ENCODE data around the gene RNF8.
A peak's percentile ranks its signal among the peaks of the same experiment; 100 is the strongest.
"Not testable (repeated sequence)": the region's sequence is repeated elsewhere in the genome, so short reads cannot be mapped to it uniquely, and the experiment has no call there.

Gene RNF8

GRCh38 chr6:37442416-37443215 is 88.8 kb downstream of the RNF8 start:
- Histone ChIP-seq H2AFZ (ENCODE audit: low read depth, low read length) (no peak overlapping the region), H3K4me1 (ENCODE audit: insufficient read depth, low read length) (peaks cover 15% of the 10 kb centered on the region), H3K9ac (ENCODE audit: low read depth, low read length) (peak overlapping the region; percentile 42), H3K79me2 (ENCODE audit: insufficient read depth, low read length) (peaks cover 31% of the 10 kb centered on the region), H3K9me3 (ENCODE audit: insufficient read depth, low read length, severe bottlenecking) (no peaks in the 10 kb centered on the region), H3K36me3 (ENCODE audit: insufficient read depth, low read length) (peaks cover 63% of the 10 kb centered on the region), H3K27me3 (ENCODE audit: insufficient read depth, low read length, poor library complexity) (no peaks in the 10 kb centered on the region), H4K20me1 (ENCODE audit: insufficient read depth, low read length) (no peaks in the 10 kb centered on the region), H3K4me3 (ENCODE audit: low read depth in 1 of 2, low read length in 2 of 2) (peak overlapping the region in 1 of 2 experiments; percentile 46; a peak in 3 of 4 replicates), H3K27ac (ENCODE audit: low read length) (peak overlapping the region; percentile 75), H3K4me2 (ENCODE audit: insufficient read depth, low read length) (peak overlapping the region; percentile 64)
- no peak for DNase-seq
- TF ChIP-seq CTCF (IDR thresholded peaks at IDR 0.05; ENCODE audit: borderline replicate concordance, extremely low read depth, low read length, poor library complexity, severe bottlenecking) (no peak), EZH2 (IDR thresholded peaks at IDR 0.05; ENCODE audit: borderline replicate concordance, low read depth, low read length, severe bottlenecking) (no peak)
- peak; percentile 78 for ATAC-seq (ENCODE audit: insufficient read depth, low read depth)

GRCh38 chr6:37443216-37443542 is 89.4 kb downstream of the RNF8 start:
- Histone ChIP-seq H3K4me1 (ENCODE audit: insufficient read depth, low read length) (peaks cover 15% of the 10 kb centered on the region), H3K4me3 (ENCODE audit: low read depth in 1 of 2, low read length in 2 of 2) (peak overlapping the region in 1 of 2 experiments; percentile 46; a peak in 2 of 4 replicates), H3K4me2 (ENCODE audit: insufficient read depth, low read length) (peak overlapping the region; percentile 64), H3K79me2 (ENCODE audit: insufficient read depth, low read length) (peaks cover 28% of the 10 kb centered on the region), H3K27ac (ENCODE audit: low read length) (peak overlapping the region; percentile 75), H3K9ac (ENCODE audit: low read depth, low read length) (peak overlapping the region; percentile 42), H3K36me3 (ENCODE audit: insufficient read depth, low read length) (peaks cover 60% of the 10 kb centered on the region)
- H2AFZ ChIP-seq (ENCODE audit: low read depth, low read length); H4K20me1 ChIP-seq (ENCODE audit: insufficient read depth, low read length); DNase-seq; H3K9me3 ChIP-seq (ENCODE audit: insufficient read depth, low read length, severe bottlenecking); H3K27me3 ChIP-seq (ENCODE audit: insufficient read depth, low read length, poor library complexity); ATAC-seq (ENCODE audit: insufficient read depth, low read depth): not testable (repeated sequence)
